HL-60 (cell line): ENCODE results near the gene COG4.

Experiments used
- DNase-seq, 2 experiments: peaks; one replicate each; pipeline ENCODE4 v3.0.0-alpha.2; 2010 to 2020; ENCODE audit warnings: low read depth in 1 of 2, low spot score in 1 of 2
- H3K27ac ChIP-seq: fragments of 250-450 bp; sonication (Bioruptor Pico); replicated peaks from 2 replicates; pipeline ENCODE4 v1.5.1; 2020; ENCODE audit warnings: mild to moderate bottlenecking, moderate library complexity
- H3K27me3 ChIP-seq: fragments of 250-450 bp; sonication (Bioruptor Pico); 2 replicates; pipeline ENCODE4 v1.5.1; 2021; ENCODE audit warnings: mild to moderate bottlenecking, moderate library complexity; ENCODE audit not compliant: insufficient read depth, poor library complexity, severe bottlenecking
- H3K4me3 ChIP-seq: replicated peaks from 2 replicates; pipeline ENCODE4 v1.5.1; 2011; ENCODE audit warnings: mild to moderate bottlenecking, control low read depth, low read length; ENCODE audit not compliant: insufficient read depth
- CTCF ChIP-seq: IDR thresholded peaks from one replicate; pipeline ENCODE4 v1.5.1; 2011; ENCODE audit warnings: low read length, control low read depth, inconsistent platforms; ENCODE audit not compliant: insufficient read depth
- GABPA ChIP-seq: IDR thresholded peaks from 2 replicates; pipeline ENCODE4 v1.6.1; 2012; ENCODE audit warnings: low read depth
- POLR2AphosphoS5 ChIP-seq: IDR thresholded peaks from 2 replicates; pipeline ENCODE4 v1.6.1; 2012; ENCODE audit warnings: low read depth
- REST ChIP-seq: IDR thresholded peaks from 2 replicates; pipeline ENCODE4 v1.6.1; 2012; ENCODE audit warnings: low read depth; ENCODE audit not compliant: insufficient replicate concordance
- SPI1 ChIP-seq: IDR thresholded peaks from 2 replicates; pipeline ENCODE4 v1.6.1; 2012; ENCODE audit warnings: low read depth, mild to moderate bottlenecking, borderline replicate concordance

The COG4 gene

GRCh38 chr16:70522216-70523075, 908 bp downstream of the COG4 start:
- H3K27me3 ChIP-seq, result no peaks in the 10 kb centered on the region
- TF ChIP-seq GABPA, result no peak
- TF ChIP-seq POLR2AphosphoS5, result no peak
- no peak for TF ChIP-seq CTCF
- peak; percentile 67 for TF ChIP-seq SPI1
- H3K27ac ChIP-seq, result peak overlapping the region; percentile 95
- peak; percentile 20 to 45 for DNase-seq
- peak overlapping the region; percentile 60 for H3K4me3 ChIP-seq

- TF ChIP-seq POLR2AphosphoS5 (no peak), CTCF (no peak), REST (no peak), SPI1 (no peak), GABPA (no peak)
- Histone ChIP-seq H3K27ac (peak overlapping the region; percentile 54), H3K27me3 (no peaks in the 10 kb centered on the region), H3K4me3 (peak overlapping the region; percentile 6; the same call in 1 of the 2 replicates)
- peak; percentile 43 to 69 for DNase-seq
Measured at GRCh38 chr16:70520612-70521297, 2.6 kb downstream of the COG4 start.

- Histone ChIP-seq H3K27me3 (no peaks in the 10 kb centered on the region), H3K4me3 (no peak overlapping the region), H3K27ac (no peak overlapping the region)
- no peak for DNase-seq
- TF ChIP-seq SPI1, result no peak
- no peak for TF ChIP-seq GABPA
- no peak for TF ChIP-seq REST
- TF ChIP-seq CTCF, result no peak
- TF ChIP-seq POLR2AphosphoS5, result no peak
Measured at GRCh38 chr16:70512456-70512855, 10.9 kb downstream of the COG4 start.
